Activated naive CD4-positive, alpha-beta T cell treated with anti-CD3 and anti-CD28 coated beads, Interleukin-2, amount 50 U/mL, for 72 hours (primary cell): ENCODE data around the gene STH. TPM values are rescaled to one million over a fixed set of nuclear protein-coding genes. Genes with fewer than 3 reads are reported as not detected.
"Not testable (repeated sequence)": the region's sequence is repeated elsewhere in the genome, so short reads cannot be mapped to it uniquely, and the experiment has no call there.

ENCODE experiments used
- ATAC-seq, 2 donors: fragments of 150-1000 bp; cut with Tn5 transposase; 2 replicates each; pipeline ENCODE4 v1.10.0; 2021; ENCODE audit warnings: mild to moderate bottlenecking in 2 of 2, moderate library complexity in 2 of 2
- DNase-seq, 2 donors: peaks; one replicate each; pipeline ENCODE4 v3.0.0; 2021 to 2022; ENCODE audit warnings: low spot score in 2 of 2
- H3K27ac Mint-ChIP-seq, 2 donors: one replicate each; pipeline ENCODE4 v1.8.0; 2022; ENCODE audit warnings: mild to moderate bottlenecking in 2 of 2, mixed read lengths in 2 of 2
- H3K36me3 Mint-ChIP-seq, 2 donors: one replicate each; pipeline ENCODE4 v1.8.0; 2022; ENCODE audit warnings: mixed read lengths in 2 of 2
- H3K9me3 Mint-ChIP-seq, 2 donors: one replicate each; pipeline ENCODE4 v1.8.0; 2022; ENCODE audit warnings: mixed read lengths in 2 of 2
- total RNA-seq, 2 donors: library from RNA; stranded (reverse); gene quantifications; one replicate each; pipeline ENCODE4 v1.2.3, GENCODE V29; 2022

The STH gene
- not detected for total RNA-seq

GRCh38 chr17:45998987-45999899 is at the start of gene STH:
TSS of gene STH (plus strand) at chr17:45999250. CDS start at chr17:45999280, 30 bp downstream.
- ATAC-seq (no peak), DNase-seq (no peak)
- Mint-ChIP-seq H3K36me3 (no peaks in the 10 kb centered on the region), H3K27ac (no peak within 1 kb of the TSS), H3K9me3 (no peaks in the 10 kb centered on the region)

GRCh38 chr17:45949755-45950320 is 49.2 kb upstream of the STH start:
- DNase-seq, result no peak
- no peaks in the 10 kb centered on the region for H3K9me3 Mint-ChIP-seq
- ATAC-seq, result no peak
- no peak overlapping the region for H3K27ac Mint-ChIP-seq
- H3K36me3 Mint-ChIP-seq, result no peaks in the 10 kb centered on the region

GRCh38 chr17:45950888-45951287 is 48.2 kb upstream of the STH start:
- DNase-seq (no peak), ATAC-seq (no peak)
- Mint-ChIP-seq H3K27ac (no peak overlapping the region), H3K36me3 (no peaks in the 10 kb centered on the region), H3K9me3 (no peaks in the 10 kb centered on the region)

GRCh38 chr17:45951403-45951802 is 47.6 kb upstream of the STH start:
- Mint-ChIP-seq H3K36me3 (no peaks in the 10 kb centered on the region), H3K9me3 (no peaks in the 10 kb centered on the region), H3K27ac (no peak overlapping the region)
- DNase-seq (no peak), ATAC-seq (no peak)

- H3K9me3 Mint-ChIP-seq, result no peaks in the 10 kb centered on the region
- H3K27ac Mint-ChIP-seq, result no peak overlapping the region
- no peaks in the 10 kb centered on the region for H3K36me3 Mint-ChIP-seq
- DNase-seq, result no peak
- ATAC-seq, result no peak
These were observed 47.1 kb upstream of the STH start for GRCh38 chr17:45951941-45952340.

GRCh38 chr17:45952814-45953320 is 46.2 kb upstream of the STH start:
- no peak for DNase-seq
- no peaks in the 10 kb centered on the region for H3K9me3 Mint-ChIP-seq
- no peak for ATAC-seq
- H3K27ac Mint-ChIP-seq, result no peak overlapping the region
- H3K36me3 Mint-ChIP-seq, result no peaks in the 10 kb centered on the region

- no peak overlapping the region for H3K27ac Mint-ChIP-seq
- ATAC-seq (no peak), DNase-seq (no peak)
- H3K36me3 Mint-ChIP-seq, result no peaks in the 10 kb centered on the region
- H3K9me3 Mint-ChIP-seq, result no peaks in the 10 kb centered on the region
These were observed 45.5 kb upstream of the STH start for GRCh38 chr17:45953561-45953960.

- DNase-seq (no peak), ATAC-seq (no peak)
- H3K36me3 Mint-ChIP-seq, result no peaks in the 10 kb centered on the region
- no peaks in the 10 kb centered on the region for H3K9me3 Mint-ChIP-seq
- no peak overlapping the region for H3K27ac Mint-ChIP-seq
These were observed 44.1 kb upstream of the STH start for GRCh38 chr17:45954914-45955313.

- Mint-ChIP-seq H3K9me3 (no peaks in the 10 kb centered on the region), H3K27ac (no peak overlapping the region)
These were observed 43.7 kb upstream of the STH start for GRCh38 chr17:45955326-45955725.

GRCh38 chr17:45956090-45956489 is 43.0 kb upstream of the STH start:
- ATAC-seq (no peak), DNase-seq (no peak)
- Mint-ChIP-seq H3K36me3 (no peaks in the 10 kb centered on the region), H3K27ac (no peak overlapping the region), H3K9me3 (no peaks in the 10 kb centered on the region)

More at GRCh38 chr17:45955326-45955725, 43.7 kb upstream of the STH start:
- H3K36me3 Mint-ChIP-seq, result no peaks in the 10 kb centered on the region
- DNase-seq, result no peak
- ATAC-seq, result no peak

GRCh38 chr17:45956746-45957145 is 42.3 kb upstream of the STH start:
- H3K9me3 Mint-ChIP-seq, DNase-seq, H3K36me3 Mint-ChIP-seq, H3K27ac Mint-ChIP-seq, ATAC-seq: not testable (repeated sequence)

- no peaks in the 10 kb centered on the region for H3K36me3 Mint-ChIP-seq
- ATAC-seq (no peak), DNase-seq (no peak)
- no peak overlapping the region for H3K27ac Mint-ChIP-seq
- no peaks in the 10 kb centered on the region for H3K9me3 Mint-ChIP-seq
These were observed 40.7 kb upstream of the STH start for GRCh38 chr17:45958307-45958706.

GRCh38 chr17:45958994-45959665 is 39.9 kb upstream of the STH start:
- H3K9me3 Mint-ChIP-seq, result no peaks in the 10 kb centered on the region
- no peak for ATAC-seq
- H3K27ac Mint-ChIP-seq, result no peak overlapping the region
- no peaks in the 10 kb centered on the region for H3K36me3 Mint-ChIP-seq
- no peak for DNase-seq

GRCh38 chr17:45960311-45960710 is 38.7 kb upstream of the STH start:
- ATAC-seq, result no peak
- no peak for DNase-seq
- no peak overlapping the region for H3K27ac Mint-ChIP-seq
- no peaks in the 10 kb centered on the region for H3K36me3 Mint-ChIP-seq
- H3K9me3 Mint-ChIP-seq, result no peaks in the 10 kb centered on the region

- no peak for DNase-seq
- Mint-ChIP-seq H3K27ac (no peak overlapping the region), H3K36me3 (no peaks in the 10 kb centered on the region), H3K9me3 (no peaks in the 10 kb centered on the region)
- no peak for ATAC-seq
These were observed 37.8 kb upstream of the STH start for GRCh38 chr17:45961206-45961605.

GRCh38 chr17:45962221-45962972 is 36.7 kb upstream of the STH start:
- DNase-seq (no peak), ATAC-seq (no peak)
- no peaks in the 10 kb centered on the region for H3K36me3 Mint-ChIP-seq
- H3K9me3 Mint-ChIP-seq, result no peaks in the 10 kb centered on the region
- no peak overlapping the region for H3K27ac Mint-ChIP-seq

- H3K27ac Mint-ChIP-seq, result no peak overlapping the region
- DNase-seq, result no peak
- no peaks in the 10 kb centered on the region for H3K9me3 Mint-ChIP-seq
- H3K36me3 Mint-ChIP-seq, result no peaks in the 10 kb centered on the region
- ATAC-seq, result no peak
These were observed 35.8 kb upstream of the STH start for GRCh38 chr17:45963283-45963682.
